Keratinocyte (primary cell): ENCODE data around the gene MAP4.

Source experiments
- EZH2 ChIP-seq: IDR thresholded peaks from one replicate; pipeline ENCODE4 v1.6.1; 2012; ENCODE audit warnings: inconsistent platforms, mild to moderate bottlenecking, low read length, moderate library complexity
- TF ChIP-seq, protein P1 (sequence below), 3 experiments: IDR thresholded peaks in 1 of 3; conservative IDR thresholded peaks in 1 of 3; optimal IDR thresholded peaks in 1 of 3; 2 replicates in 2 of 3; 3 replicates in 1 of 3; pipeline versions ENCODE3 to v1.5.1; 2011; ENCODE audit warnings: low read length in 3 of 3, mild to moderate bottlenecking in 3 of 3, moderate library complexity in 2 of 3, control low read depth in 1 of 3, inconsistent platforms in 1 of 3; ENCODE audit not compliant: insufficient read depth in 2 of 3; ENCODE audit errors: extremely low read depth in 1 of 3

DNA sequence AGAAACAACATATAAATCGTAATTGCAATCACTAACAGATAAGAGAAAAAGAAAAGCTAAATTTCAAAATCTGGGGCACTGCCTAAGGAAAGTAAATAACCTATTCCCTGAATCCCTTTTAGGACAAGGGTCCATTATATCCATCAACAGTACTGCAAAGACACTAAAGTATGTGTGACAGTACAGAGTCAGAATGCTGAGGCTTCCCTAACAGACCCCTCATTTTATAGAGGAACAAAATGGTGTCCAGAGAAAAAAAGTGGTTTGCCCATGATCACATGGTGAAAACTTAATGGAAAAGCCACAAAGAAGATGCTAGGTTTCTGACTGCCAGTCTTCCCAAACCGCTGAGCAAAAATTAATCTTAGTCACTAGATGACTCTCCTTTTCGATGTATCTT, 119.5 kb downstream of the MAP4 start:
- no peak for TF ChIP-seq EZH2
- TF ChIP-seq, protein P1, sequence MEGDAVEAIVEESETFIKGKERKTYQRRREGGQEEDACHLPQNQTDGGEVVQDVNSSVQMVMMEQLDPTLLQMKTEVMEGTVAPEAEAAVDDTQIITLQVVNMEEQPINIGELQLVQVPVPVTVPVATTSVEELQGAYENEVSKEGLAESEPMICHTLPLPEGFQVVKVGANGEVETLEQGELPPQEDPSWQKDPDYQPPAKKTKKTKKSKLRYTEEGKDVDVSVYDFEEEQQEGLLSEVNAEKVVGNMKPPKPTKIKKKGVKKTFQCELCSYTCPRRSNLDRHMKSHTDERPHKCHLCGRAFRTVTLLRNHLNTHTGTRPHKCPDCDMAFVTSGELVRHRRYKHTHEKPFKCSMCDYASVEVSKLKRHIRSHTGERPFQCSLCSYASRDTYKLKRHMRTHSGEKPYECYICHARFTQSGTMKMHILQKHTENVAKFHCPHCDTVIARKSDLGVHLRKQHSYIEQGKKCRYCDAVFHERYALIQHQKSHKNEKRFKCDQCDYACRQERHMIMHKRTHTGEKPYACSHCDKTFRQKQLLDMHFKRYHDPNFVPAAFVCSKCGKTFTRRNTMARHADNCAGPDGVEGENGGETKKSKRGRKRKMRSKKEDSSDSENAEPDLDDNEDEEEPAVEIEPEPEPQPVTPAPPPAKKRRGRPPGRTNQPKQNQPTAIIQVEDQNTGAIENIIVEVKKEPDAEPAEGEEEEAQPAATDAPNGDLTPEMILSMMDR (optimal IDR thresholded peaks at IDR 0.05 in 1 of 3, IDR thresholded peaks at IDR 0.05 in 1 of 3, conservative IDR thresholded peaks at IDR 0.05 in 1 of 3; ENCODE audit: extremely low read depth in 1 of 3, insufficient read depth in 2 of 3, low read length in 3 of 3): no peak
